NCI-H774 (cell line): ENCODE data around the gene COL23A1.

Experiments used
- DNase-seq: peaks from one replicate; lab custom pipeline; 2025; lab: John Stamatoyannopoulos, UW

COL23A1 gene

DNA sequence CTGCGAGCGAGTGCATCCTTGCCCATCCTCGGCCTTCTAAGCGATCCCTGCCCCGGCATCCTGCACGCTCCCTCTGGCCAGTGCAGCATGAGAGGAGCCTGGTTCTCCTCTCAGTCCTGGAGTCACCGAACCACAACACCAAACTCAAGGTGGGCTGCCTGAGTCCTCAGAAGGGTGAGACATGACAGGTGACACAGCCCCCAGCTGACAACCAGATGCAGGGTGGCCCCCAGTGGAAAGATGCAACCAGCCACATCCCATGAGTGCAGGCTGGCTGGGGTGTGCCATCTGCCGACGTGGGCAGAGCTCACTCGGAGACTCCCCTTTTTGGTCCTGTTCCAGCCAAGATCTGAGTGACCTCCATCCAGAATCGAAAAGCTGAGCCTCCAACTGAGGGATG, 58.4 kb downstream of the COL23A1 start:
- no peak for DNase-seq

GRCh38 chr5:178530526-178530925, 59.7 kb downstream of the COL23A1 start:
- no peak for DNase-seq

DNA sequence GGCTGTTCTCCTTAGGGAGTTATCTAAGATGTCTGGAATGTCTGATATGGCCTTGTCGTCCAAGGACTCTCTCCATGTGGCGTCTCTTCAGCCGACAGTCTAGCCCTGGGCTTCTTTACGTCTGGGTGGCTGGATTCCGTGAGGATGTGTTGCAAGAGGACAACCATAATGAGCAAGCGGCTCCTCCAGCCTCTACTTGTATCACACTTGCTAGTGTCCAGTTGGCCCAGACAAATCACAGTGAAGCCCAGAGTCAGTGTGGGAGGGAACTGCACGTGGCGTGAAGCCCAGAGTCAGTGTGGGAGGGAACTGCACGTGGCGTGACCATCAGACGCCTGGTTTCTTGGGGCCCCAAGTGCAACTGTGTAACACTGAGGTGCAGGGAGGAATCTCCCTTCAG, 61.1 kb downstream of the COL23A1 start:
- no peak for DNase-seq

DNA sequence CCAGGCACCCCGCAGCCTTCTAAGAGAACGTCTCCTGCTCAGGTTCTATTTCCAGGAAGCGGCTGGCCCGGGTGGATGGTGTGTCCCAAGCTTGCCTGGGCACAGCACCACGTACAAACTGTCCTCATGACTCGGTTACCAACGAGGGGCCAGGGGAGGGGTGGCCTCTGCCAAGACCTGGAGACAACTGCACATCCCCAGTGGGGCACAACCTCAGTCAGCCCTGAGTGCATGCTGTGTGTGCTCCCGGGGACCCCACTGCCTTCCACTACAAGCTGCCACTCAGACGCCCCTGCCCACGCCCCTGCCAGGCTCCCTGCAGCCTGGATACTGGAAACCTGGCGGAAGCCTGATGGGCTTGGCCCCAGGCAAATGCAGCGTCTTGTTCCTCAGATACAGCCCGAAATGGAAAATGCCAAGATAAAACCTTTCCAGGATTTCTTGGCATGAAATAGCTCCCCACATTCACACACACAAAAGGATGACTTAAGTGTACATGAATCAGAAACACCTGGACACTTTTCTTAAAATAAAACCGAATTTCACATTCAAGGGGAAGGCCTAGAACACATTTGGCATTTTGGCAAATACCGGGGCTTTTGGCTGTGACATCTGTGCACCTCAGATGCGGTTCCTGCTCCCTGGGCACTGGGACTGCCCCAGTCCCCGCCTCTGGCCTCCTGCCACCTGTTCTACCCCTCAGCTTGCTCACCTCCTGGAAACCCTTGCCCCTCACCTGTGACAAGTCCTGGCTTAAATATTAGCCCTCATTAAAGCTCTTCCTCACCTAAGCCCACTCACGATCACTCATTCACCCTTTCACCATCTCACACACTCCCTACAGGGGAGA, 62.5 kb downstream of the COL23A1 start:
- DNase-seq: no peak

DNA sequence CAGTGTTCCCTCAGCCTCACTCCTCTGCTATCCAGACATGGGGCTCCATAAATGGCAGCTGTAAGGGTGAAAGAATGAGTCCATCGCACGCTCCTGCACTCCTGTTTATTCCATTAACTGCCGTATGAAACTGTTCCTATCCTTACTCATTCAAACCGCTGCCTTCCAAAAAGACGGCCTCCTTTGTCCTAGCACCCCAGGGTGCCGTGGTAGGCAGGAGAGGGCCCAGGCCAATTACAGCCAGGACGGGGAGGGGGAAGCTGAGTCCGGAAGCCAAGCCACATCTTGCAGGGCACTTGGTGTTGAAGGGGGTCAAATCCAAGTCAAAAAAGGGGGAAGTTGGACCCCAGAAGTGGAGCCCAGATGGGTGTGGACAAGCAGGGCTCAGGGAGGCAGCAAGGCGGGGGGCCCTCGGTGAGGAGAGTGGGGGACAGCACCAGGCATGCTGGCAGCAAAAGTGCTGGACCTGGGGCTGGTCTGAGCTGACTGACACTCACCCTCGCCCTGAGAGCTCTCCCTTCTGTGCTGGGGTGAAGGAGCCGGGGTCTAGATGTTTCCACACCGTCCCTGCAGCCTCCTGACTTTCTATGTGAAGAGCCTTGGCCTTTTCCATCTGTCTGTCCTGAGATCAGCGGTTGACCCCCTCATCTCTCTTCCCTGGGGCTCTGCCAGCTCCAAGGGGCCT, 63.3 kb downstream of the COL23A1 start:
- no peak for DNase-seq

DNA sequence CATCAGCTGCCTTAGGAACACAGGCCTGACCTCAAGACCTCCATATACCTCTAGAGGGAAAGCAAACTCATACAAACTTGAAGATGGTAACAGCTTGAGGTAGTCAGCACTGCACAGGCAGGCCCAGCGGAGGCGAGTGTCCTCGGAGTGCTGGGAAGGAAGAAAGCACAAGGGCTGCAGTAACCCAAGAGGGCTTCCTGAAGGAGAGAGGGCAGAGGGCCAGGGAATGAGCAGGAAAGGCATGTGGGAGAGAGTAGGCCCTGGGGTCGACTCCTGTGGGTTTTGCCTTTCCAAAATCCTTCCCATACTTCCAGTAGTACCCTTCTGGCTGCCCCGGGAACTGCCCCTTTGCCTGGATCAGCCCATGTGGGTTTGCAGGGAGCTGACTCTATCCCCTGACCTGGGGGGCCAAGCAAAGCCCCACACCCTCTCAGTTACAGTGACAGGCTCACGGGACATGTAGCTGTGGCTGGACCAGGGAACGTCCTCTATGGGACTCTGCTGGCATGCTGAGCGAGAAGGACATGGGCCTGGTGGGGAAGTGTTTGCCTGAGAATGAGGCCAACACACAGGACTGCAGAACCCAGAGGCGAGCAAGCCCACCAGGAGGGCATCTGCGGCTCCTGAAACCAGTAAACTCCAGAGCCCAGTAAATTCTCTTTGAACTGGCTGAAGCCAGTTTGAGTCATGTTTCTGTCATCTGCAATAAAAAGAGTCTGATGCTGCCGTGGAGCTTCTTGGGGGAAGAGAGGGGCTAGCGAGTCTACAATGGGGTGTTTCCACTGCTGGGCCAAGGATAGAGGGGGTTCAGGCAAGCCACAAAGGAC, 64.1 kb downstream of the COL23A1 start:
- DNase-seq: no peak

- DNase-seq: no peak
These were observed 65.9 kb downstream of the COL23A1 start for GRCh38 chr5:178524093-178524882.

- DNase-seq: no peak
These were observed 67.8 kb downstream of the COL23A1 start for GRCh38 chr5:178522361-178522760.

DNA sequence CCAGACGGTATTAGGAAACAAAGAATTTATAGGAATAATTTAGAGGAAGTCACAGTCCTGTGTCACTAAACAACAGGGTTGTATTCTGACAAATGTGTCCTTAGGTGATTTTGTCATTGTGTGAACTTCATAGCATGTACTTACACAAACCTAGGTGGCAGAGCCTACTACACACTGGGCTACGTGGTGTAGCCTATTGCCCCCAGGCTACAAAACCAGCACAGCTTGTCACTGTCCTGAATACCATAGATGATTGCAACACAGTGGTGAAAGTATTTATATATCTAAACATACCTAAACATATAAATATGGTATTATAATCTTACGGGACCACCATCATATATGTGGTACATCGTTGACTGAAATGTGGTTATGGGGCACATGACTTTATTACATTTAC, 69.3 kb downstream of the COL23A1 start:
- no peak for DNase-seq

- no peak for DNase-seq
These were observed 70.4 kb downstream of the COL23A1 start for GRCh38 chr5:178519804-178520203.

- no peak for DNase-seq
These were observed 71.0 kb downstream of the COL23A1 start for GRCh38 chr5:178519155-178519554.

GRCh38 chr5:178516504-178517235, 73.5 kb downstream of the COL23A1 start:
- DNase-seq: no peak

DNA sequence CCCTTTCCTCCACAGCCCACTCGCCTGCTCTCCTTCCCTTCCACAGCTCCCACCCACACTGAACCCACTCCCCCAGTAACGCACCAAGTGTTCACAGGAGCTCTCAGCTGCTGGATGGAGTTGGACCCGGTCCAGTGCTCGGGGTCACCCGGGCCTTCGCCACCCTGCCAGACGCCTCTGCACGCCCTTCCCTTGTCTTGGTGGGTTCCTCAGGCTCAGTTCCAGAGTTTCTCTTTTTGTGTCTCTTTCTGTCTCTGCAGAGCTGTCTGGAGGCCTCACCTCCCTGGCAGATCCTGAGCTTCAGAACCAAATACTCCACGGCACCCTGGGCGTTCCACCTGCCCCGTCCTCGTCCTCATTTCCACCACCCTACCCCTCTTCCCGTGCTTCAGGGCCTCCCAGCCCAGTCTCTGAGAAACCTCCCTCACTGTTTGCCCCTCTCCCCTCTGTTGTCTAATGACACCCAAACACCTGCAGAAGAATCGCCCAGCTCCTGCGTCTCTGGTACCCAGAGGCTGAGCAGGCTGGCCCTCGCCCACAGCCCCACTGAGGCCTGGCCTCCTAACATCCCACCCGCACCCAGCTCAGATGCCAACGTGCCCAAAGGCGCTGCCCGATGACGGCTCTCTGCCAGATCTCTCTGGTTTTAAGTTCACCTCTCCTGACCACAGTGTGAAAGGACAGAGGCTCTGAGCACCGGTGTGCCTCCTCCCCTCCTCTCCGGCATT, 74.3 kb downstream of the COL23A1 start:
- DNase-seq: no peak

GRCh38 chr5:178514851-178515418, 75.3 kb downstream of the COL23A1 start:
- DNase-seq: no peak

DNA sequence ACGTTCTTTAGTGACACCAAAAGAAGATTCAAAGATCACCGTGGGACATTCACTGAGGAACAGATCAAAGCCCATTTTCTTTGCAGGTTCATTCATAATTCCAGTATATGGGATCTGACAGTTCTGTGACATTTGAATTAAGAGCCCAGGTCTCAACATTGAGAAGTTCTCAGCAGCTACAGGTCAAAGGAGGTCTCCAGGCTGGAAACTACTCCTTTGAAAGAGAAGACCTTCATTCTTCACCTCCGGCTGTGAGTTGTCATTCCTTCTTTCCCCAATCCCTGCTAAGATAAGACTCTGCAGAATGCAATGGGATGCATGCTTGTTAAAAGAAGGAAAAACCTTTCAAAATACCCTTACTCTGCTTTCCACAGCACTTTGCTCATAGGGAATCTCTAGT, 79.0 kb downstream of the COL23A1 start:
- no peak for DNase-seq

DNA sequence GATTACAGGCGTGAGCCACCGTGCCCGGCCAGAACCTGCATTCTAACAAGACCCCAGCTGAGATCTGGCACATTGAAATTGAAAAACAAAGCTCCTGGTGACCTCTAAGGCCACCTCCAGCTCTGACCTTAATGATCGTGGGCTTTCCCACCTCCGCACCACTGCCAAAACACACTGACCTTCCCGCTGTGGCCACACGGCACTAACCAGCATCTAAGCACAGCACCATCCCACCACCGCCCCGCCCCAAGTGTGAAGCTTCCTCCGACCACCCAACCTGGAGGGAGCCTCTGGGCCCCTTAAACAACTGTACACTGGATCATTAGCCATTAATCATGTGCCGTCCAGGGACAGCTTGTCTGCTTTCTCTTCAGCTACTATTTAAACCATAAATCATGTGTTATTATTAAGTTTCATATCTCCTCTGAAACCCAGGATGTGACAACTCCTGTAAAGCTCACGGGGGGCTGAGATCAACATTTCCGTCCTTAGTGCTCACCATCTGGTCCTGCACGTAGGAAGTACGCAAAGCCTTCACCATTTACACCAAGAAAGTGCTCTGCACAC, 80.6 kb downstream of the COL23A1 start:
- no peak for DNase-seq

GRCh38 chr5:178507151-178507932, 82.9 kb downstream of the COL23A1 start:
- DNase-seq: no peak

GRCh38 chr5:178505639-178506407, 84.4 kb downstream of the COL23A1 start:
- DNase-seq: no peak
